Liver (tissue), 9 donors: ENCODE results near the gene ZFP36L1. TPM values are rescaled to one million over a fixed set of nuclear protein-coding genes. Genes with fewer than 3 reads are reported as not detected.

ENCODE experiments used
- DNase-seq: peaks from one replicate; pipeline ENCODE4 v3.0.0-alpha.2; 2017; ENCODE audit warnings: low spot score
- H3K27ac ChIP-seq, 2 donors: one replicate each; pipeline ENCODE4 v1.7.0; 2013; ENCODE audit warnings: inconsistent platforms in 2 of 2, low read length in 2 of 2, control low read depth in 1 of 2, low read depth in 1 of 2, mild to moderate bottlenecking in 1 of 2
- H3K27me3 ChIP-seq, 4 donors: one replicate each; pipeline versions ENCODE4 v1.6.1 to v1.7.0; 2013; ENCODE audit warnings: low read length in 3 of 4, inconsistent platforms in 1 of 4, mild to moderate bottlenecking in 1 of 4, moderate library complexity in 1 of 4; ENCODE audit not compliant: control insufficient read depth in 4 of 4, insufficient read depth in 4 of 4
- H3K36me3 ChIP-seq, 4 donors: one replicate each; pipeline versions ENCODE4 v1.6.1 to v1.7.0; 2013; ENCODE audit warnings: low read length in 3 of 4, mild to moderate bottlenecking in 3 of 4, low read depth in 1 of 4, moderate library complexity in 1 of 4; ENCODE audit not compliant: control insufficient read depth in 4 of 4, insufficient read depth in 3 of 4
- H3K4me1 ChIP-seq, 4 donors: one replicate each; pipeline versions ENCODE4 v1.6.1 to v1.7.0; 2013; ENCODE audit warnings: low read length in 3 of 4, mild to moderate bottlenecking in 3 of 4, moderate library complexity in 1 of 4; ENCODE audit not compliant: control insufficient read depth in 4 of 4, insufficient read depth in 4 of 4
- H3K4me3 ChIP-seq, 3 donors: one replicate each; pipeline versions ENCODE4 v1.6.1 to v1.7.0; 2013; ENCODE audit warnings: low read length in 3 of 3, control low read depth in 1 of 3, low read depth in 1 of 3, mild to moderate bottlenecking in 1 of 3
- H3K9ac ChIP-seq, 2 donors: one replicate each; pipeline ENCODE4 v1.7.0; 2013; ENCODE audit warnings: low read length in 2 of 2, mild to moderate bottlenecking in 2 of 2, moderate library complexity in 2 of 2, control low read depth in 1 of 2, low read depth in 1 of 2
- H3K9me3 ChIP-seq, 4 donors: one replicate each; pipeline versions ENCODE4 v1.6.1 to v1.7.0; 2013; ENCODE audit warnings: low read length in 3 of 4; ENCODE audit not compliant: control insufficient read depth in 4 of 4
- EGR1 ChIP-seq, 2 donors: IDR thresholded peaks; 2 replicates each; pipeline ENCODE4 v1.6.1; 2016 to 2018; ENCODE audit warnings: antibody characterized with exemption in 2 of 2, low read depth in 2 of 2
- FOXA1 ChIP-seq: IDR thresholded peaks from 2 replicates; pipeline ENCODE4 v1.6.1; 2016; ENCODE audit warnings: antibody characterized with exemption
- FOXA2 ChIP-seq: IDR thresholded peaks from 2 replicates; pipeline ENCODE4 v1.6.1; 2016; ENCODE audit warnings: antibody characterized with exemption
- GABPA ChIP-seq, 2 donors: IDR thresholded peaks in 1 of 2; conservative IDR thresholded peaks in 1 of 2; 2 replicates each; pipeline ENCODE4 v1.6.1; 2016; ENCODE audit warnings: antibody characterized with exemption in 2 of 2, mild to moderate bottlenecking in 1 of 2, moderate library complexity in 1 of 2
- HNF4A ChIP-seq, 2 donors: conservative IDR thresholded peaks; 2 replicates each; pipeline ENCODE4 v1.6.1; 2016; ENCODE audit warnings: antibody characterized with exemption in 2 of 2, mild to moderate bottlenecking in 2 of 2
- HNF4G ChIP-seq: IDR thresholded peaks from 2 replicates; pipeline ENCODE4 v1.6.1; 2016; ENCODE audit warnings: antibody characterized with exemption
- JUND ChIP-seq, 2 donors: IDR thresholded peaks; 2 replicates each; pipeline ENCODE4 v1.6.1; 2016; ENCODE audit warnings: antibody characterized with exemption in 2 of 2
- NR2F2 ChIP-seq: IDR thresholded peaks from 2 replicates; pipeline ENCODE4 v1.6.1; 2016; ENCODE audit warnings: antibody characterized with exemption
- RAD21 ChIP-seq, 2 donors: IDR thresholded peaks; 2 replicates each; pipeline ENCODE4 v1.6.1; 2016; ENCODE audit warnings: antibody characterized with exemption in 2 of 2, mild to moderate bottlenecking in 2 of 2
- RXRA ChIP-seq, 2 donors: IDR thresholded peaks; 2 replicates each; pipeline ENCODE4 v1.6.1; 2017 to 2018; ENCODE audit warnings: antibody characterized with exemption in 2 of 2, mild to moderate bottlenecking in 1 of 2
- SP1 ChIP-seq: IDR thresholded peaks from 2 replicates; pipeline ENCODE4 v1.6.1; 2018; ENCODE audit warnings: antibody characterized with exemption, mild to moderate bottlenecking
- TAF1 ChIP-seq: conservative IDR thresholded peaks from 2 replicates; pipeline ENCODE4 v1.6.1; 2016; ENCODE audit warnings: antibody characterized with exemption, mild to moderate bottlenecking
- YY1 ChIP-seq: IDR thresholded peaks from 2 replicates; pipeline ENCODE4 v1.6.1; 2016; ENCODE audit warnings: antibody characterized with exemption, mild to moderate bottlenecking
- WGBS: extraction: QIAGEN DNeasy Blood & Tissue Kit; methylation state at CpG from one replicate; pipeline ENCODE4 v1.1.7; 2013; 5-methylcytosine and 5-hydroxymethylcytosine counted together
- polyA plus RNA-seq, 2 donors: library from polyadenylated mRNA; stranded (reverse) in 1 of 2; unstranded in 1 of 2; fragments of 200-250 nt in 1 of 2; fragments of >200 nt in 1 of 2; fragmentation: Nextera tagmentation in 1 of 2; extraction: Ambion mirVana in 1 of 2; gene quantifications; one replicate each; pipeline versions ENCODE4 v1.2.1 to v1.2.3, GENCODE V29; 2013 to 2015
- total RNA-seq, 2 donors: library from RNA; depleted of rRNA; stranded (reverse); fragments of >200 nt; gene quantifications; one replicate each; pipeline ENCODE4 v1.2.3, GENCODE V29; 2014
- TF ChIP-seq, protein P1 (sequence below): IDR thresholded peaks from 2 replicates; pipeline ENCODE4 v1.6.1; 2016; ENCODE audit warnings: antibody characterized with exemption, mild to moderate bottlenecking
- TF ChIP-seq, protein P2 (sequence below): IDR thresholded peaks from 2 replicates; pipeline ENCODE4 v1.6.1; 2016; ENCODE audit warnings: antibody characterized with exemption
- TF ChIP-seq, protein P3 (sequence below): fragments of 150-350 bp; IDR thresholded peaks from 2 replicates; pipeline ENCODE4 v1.5.1; 2017; ENCODE audit warnings: improper control_type of control experiment, low read depth, low read length; ENCODE audit not compliant: missing input control
- TF ChIP-seq, protein P4 (sequence below): IDR thresholded peaks from 2 replicates; pipeline ENCODE4 v1.6.1; 2016; ENCODE audit warnings: antibody characterized with exemption
- TF ChIP-seq, protein P5 (sequence below): IDR thresholded peaks from 2 replicates; pipeline ENCODE4 v1.6.1; 2016; ENCODE audit warnings: antibody characterized with exemption
- donor health status: healthy.
- donor health status: healthy.
- donor health status: healthy.
- donor health status: healthy.
- donor health status: healthy.

ZFP36L1 gene
- total and polyA plus RNA-seq, 4 donors = 25.0 to 170 (median 69.5) TPM

DNA sequence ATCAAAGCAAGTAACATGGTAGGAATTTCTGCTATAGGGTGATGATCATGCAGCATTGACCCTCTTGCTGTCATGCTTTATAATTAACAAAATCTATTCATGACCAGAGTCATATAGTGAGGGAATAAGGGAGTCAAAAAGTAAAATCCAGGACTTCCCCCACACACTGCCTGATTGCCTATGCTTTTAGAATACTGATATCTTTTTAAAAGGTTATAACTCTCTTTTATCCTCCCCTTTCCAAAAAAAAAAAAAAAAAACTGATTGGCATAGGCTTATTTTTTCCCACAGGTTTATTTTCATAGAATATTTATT lies 51.4 kb downstream of the ZFP36L1 start (continued):
- TF ChIP-seq, protein P1, sequence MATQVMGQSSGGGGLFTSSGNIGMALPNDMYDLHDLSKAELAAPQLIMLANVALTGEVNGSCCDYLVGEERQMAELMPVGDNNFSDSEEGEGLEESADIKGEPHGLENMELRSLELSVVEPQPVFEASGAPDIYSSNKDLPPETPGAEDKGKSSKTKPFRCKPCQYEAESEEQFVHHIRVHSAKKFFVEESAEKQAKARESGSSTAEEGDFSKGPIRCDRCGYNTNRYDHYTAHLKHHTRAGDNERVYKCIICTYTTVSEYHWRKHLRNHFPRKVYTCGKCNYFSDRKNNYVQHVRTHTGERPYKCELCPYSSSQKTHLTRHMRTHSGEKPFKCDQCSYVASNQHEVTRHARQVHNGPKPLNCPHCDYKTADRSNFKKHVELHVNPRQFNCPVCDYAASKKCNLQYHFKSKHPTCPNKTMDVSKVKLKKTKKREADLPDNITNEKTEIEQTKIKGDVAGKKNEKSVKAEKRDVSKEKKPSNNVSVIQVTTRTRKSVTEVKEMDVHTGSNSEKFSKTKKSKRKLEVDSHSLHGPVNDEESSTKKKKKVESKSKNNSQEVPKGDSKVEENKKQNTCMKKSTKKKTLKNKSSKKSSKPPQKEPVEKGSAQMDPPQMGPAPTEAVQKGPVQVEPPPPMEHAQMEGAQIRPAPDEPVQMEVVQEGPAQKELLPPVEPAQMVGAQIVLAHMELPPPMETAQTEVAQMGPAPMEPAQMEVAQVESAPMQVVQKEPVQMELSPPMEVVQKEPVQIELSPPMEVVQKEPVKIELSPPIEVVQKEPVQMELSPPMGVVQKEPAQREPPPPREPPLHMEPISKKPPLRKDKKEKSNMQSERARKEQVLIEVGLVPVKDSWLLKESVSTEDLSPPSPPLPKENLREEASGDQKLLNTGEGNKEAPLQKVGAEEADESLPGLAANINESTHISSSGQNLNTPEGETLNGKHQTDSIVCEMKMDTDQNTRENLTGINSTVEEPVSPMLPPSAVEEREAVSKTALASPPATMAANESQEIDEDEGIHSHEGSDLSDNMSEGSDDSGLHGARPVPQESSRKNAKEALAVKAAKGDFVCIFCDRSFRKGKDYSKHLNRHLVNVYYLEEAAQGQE = no peak
- no peak for TF ChIP-seq NR2F2
- no peak for TF ChIP-seq SP1
- no peak for TF ChIP-seq FOXA1
- TF ChIP-seq, protein P2, sequence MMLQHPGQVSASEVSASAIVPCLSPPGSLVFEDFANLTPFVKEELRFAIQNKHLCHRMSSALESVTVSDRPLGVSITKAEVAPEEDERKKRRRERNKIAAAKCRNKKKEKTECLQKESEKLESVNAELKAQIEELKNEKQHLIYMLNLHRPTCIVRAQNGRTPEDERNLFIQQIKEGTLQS = no peak
- no peak for TF ChIP-seq JUND (IDR thresholded peaks at IDR 0.05)
- no peak for TF ChIP-seq HNF4A (conservative IDR thresholded peaks at IDR 0.05)

DNA sequence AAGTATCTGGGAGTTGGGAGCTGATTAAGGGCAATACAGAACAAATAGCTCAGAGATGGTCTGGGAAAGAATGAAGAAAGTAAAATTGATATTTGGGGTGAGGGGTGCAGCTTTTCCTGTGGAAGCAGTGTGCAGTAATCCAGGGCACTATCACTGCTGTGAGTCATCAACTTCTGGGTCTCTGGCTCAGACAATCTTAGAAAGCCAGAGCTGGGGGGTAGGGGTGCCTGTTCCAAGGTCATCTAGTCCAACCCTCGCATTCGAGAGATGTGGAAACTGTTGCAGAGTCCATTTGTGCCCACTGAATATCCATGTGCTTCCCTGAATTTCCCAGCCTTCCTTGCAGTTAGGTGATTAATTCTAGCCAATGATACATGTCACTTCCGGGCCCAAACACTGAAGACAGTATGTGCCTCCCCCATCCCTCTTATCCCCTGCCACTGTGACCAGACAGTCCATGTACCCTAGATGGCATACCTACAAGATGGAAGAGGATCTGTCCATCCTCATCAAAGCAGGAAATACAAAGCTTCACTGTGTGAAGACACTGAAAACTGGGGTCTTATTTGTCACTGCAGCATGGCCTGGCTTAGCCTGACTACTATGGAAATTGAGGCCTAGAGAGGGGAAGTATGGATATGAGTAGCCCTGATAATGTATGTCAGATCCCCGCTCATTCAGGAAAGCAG lies 51.9 kb downstream of the ZFP36L1 start:
- H3K4me3 ChIP-seq = no peak overlapping the region
- no peak for DNase-seq
- H3K9me3 ChIP-seq = no peaks in the 10 kb centered on the region
- no peaks in the 10 kb centered on the region for H3K36me3 ChIP-seq
- no peaks in the 10 kb centered on the region for H3K27me3 ChIP-seq
- no peaks in the 10 kb centered on the region for H3K4me1 ChIP-seq
- TF ChIP-seq, protein P1 = no peak
- no peak for TF ChIP-seq SP1
- no peak for TF ChIP-seq HNF4G
- no peak for TF ChIP-seq HNF4A (conservative IDR thresholded peaks at IDR 0.05)
- TF ChIP-seq TAF1 = no peak
- no peak for TF ChIP-seq EGR1 (IDR thresholded peaks at IDR 0.05; ENCODE audit: low read depth in 2 of 2)
- TF ChIP-seq NR2F2 = no peak
- no peak for TF ChIP-seq RAD21 (IDR thresholded peaks at IDR 0.05)
- TF ChIP-seq FOXA2 = no peak
- TF ChIP-seq, protein P3, sequence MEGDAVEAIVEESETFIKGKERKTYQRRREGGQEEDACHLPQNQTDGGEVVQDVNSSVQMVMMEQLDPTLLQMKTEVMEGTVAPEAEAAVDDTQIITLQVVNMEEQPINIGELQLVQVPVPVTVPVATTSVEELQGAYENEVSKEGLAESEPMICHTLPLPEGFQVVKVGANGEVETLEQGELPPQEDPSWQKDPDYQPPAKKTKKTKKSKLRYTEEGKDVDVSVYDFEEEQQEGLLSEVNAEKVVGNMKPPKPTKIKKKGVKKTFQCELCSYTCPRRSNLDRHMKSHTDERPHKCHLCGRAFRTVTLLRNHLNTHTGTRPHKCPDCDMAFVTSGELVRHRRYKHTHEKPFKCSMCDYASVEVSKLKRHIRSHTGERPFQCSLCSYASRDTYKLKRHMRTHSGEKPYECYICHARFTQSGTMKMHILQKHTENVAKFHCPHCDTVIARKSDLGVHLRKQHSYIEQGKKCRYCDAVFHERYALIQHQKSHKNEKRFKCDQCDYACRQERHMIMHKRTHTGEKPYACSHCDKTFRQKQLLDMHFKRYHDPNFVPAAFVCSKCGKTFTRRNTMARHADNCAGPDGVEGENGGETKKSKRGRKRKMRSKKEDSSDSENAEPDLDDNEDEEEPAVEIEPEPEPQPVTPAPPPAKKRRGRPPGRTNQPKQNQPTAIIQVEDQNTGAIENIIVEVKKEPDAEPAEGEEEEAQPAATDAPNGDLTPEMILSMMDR = no peak
- TF ChIP-seq, protein P4, sequence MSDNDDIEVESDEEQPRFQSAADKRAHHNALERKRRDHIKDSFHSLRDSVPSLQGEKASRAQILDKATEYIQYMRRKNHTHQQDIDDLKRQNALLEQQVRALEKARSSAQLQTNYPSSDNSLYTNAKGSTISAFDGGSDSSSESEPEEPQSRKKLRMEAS = no peak
- TF ChIP-seq YY1 = no peak
- TF ChIP-seq, protein P5, sequence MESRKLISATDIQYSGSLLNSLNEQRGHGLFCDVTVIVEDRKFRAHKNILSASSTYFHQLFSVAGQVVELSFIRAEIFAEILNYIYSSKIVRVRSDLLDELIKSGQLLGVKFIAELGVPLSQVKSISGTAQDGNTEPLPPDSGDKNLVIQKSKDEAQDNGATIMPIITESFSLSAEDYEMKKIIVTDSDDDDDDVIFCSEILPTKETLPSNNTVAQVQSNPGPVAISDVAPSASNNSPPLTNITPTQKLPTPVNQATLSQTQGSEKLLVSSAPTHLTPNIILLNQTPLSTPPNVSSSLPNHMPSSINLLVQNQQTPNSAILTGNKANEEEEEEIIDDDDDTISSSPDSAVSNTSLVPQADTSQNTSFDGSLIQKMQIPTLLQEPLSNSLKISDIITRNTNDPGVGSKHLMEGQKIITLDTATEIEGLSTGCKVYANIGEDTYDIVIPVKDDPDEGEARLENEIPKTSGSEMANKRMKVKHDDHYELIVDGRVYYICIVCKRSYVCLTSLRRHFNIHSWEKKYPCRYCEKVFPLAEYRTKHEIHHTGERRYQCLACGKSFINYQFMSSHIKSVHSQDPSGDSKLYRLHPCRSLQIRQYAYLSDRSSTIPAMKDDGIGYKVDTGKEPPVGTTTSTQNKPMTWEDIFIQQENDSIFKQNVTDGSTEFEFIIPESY = no peak
- no peak for TF ChIP-seq FOXA1
- TF ChIP-seq, protein P2 = no peak
- TF ChIP-seq RXRA (IDR thresholded peaks at IDR 0.05) = no peak
- no peak for TF ChIP-seq GABPA (IDR thresholded peaks at IDR 0.05 in 1 of 2, conservative IDR thresholded peaks at IDR 0.05 in 1 of 2)
- TF ChIP-seq JUND (IDR thresholded peaks at IDR 0.05) = no peak
- whole genome bisulfite sequencing = 96% methylated on average over 4 of the region's 4 CpGs
- H3K27ac ChIP-seq = no peak overlapping the region
- no peak overlapping the region for H3K9ac ChIP-seq
